GM12874 (cell line): ENCODE data around the gene CFAP46.

Source experiments
- CTCF ChIP-seq: IDR thresholded peaks from 2 replicates; pipeline ENCODE4 v1.5.1; 2011; ENCODE audit warnings: low read depth, mild to moderate bottlenecking, control low read depth, low read length, moderate library complexity; ENCODE audit not compliant: insufficient read depth

The CFAP46 gene

GRCh38 chr10:132868995-132869394, 73.4 kb downstream of the CFAP46 start:
- no peak for TF ChIP-seq CTCF

GRCh38 chr10:132867801-132868644, 74.3 kb downstream of the CFAP46 start:
- TF ChIP-seq CTCF, result no peak

GRCh38 chr10:132866601-132867381, 75.6 kb downstream of the CFAP46 start:
- TF ChIP-seq CTCF, result no peak

- no peak for TF ChIP-seq CTCF
These were observed 76.3 kb downstream of the CFAP46 start for GRCh38 chr10:132865851-132866600.

GRCh38 chr10:132865171-132865631, 77.2 kb downstream of the CFAP46 start:
- no peak for TF ChIP-seq CTCF

- no peak for TF ChIP-seq CTCF
These were observed 79.6 kb downstream of the CFAP46 start for GRCh38 chr10:132862485-132863420.
